Activated CD8-positive, alpha-beta memory T cell treated with anti-CD3 and anti-CD28 coated beads, Interleukin-2, amount 50 U/mL, for 48 hours (primary cell): ENCODE data around the gene EBLN1.

Experiments
- DNase-seq: peaks from one replicate; pipeline ENCODE4 v3.0.0-alpha.2; 2020

The EBLN1 gene

GRCh38 chr10:22217842-22218241, at the start of gene EBLN1:
Gene EBLN1 (minus strand): TSS chr10:22218015. CDS start chr10:22209983, 8,032 bp downstream.
- DNase-seq: no peak

- DNase-seq: no peak
Observed at GRCh38 chr10:22265839-22266537, 48.2 kb upstream of the EBLN1 start.

GRCh38 chr10:22263106-22263505, 45.3 kb upstream of the EBLN1 start:
- no peak for DNase-seq

GRCh38 chr10:22259280-22259679, 41.5 kb upstream of the EBLN1 start:
- DNase-seq: no peak

- no peak for DNase-seq
Observed at GRCh38 chr10:22258471-22258870, 40.7 kb upstream of the EBLN1 start.

GRCh38 chr10:22253580-22253882, 35.7 kb upstream of the EBLN1 start:
- DNase-seq: no peak

GRCh38 chr10:22252801-22253579, 35.2 kb upstream of the EBLN1 start:
- DNase-seq: peak; percentile 83

- DNase-seq: no peak
Observed at GRCh38 chr10:22252224-22252800, 34.5 kb upstream of the EBLN1 start.

- peak; percentile 77 for DNase-seq
Observed at GRCh38 chr10:22251751-22252223, 34.0 kb upstream of the EBLN1 start.

- DNase-seq: no peak
Observed at GRCh38 chr10:22250897-22251660, 33.3 kb upstream of the EBLN1 start.

GRCh38 chr10:22247636-22248035, 29.8 kb upstream of the EBLN1 start:
- DNase-seq: no peak

- no peak for DNase-seq
Observed at GRCh38 chr10:22246680-22247391, 29.0 kb upstream of the EBLN1 start.

GRCh38 chr10:22245567-22245966, 27.8 kb upstream of the EBLN1 start:
- DNase-seq: no peak

- DNase-seq: no peak
Observed at GRCh38 chr10:22244855-22245254, 27.0 kb upstream of the EBLN1 start.

GRCh38 chr10:22244001-22244400, 26.2 kb upstream of the EBLN1 start:
- DNase-seq: no peak

GRCh38 chr10:22243321-22243720, 25.5 kb upstream of the EBLN1 start:
- DNase-seq: no peak

- DNase-seq: no peak
Observed at GRCh38 chr10:22231260-22231659, 13.4 kb upstream of the EBLN1 start.

- no peak for DNase-seq
Observed at GRCh38 chr10:22230158-22230833, 12.5 kb upstream of the EBLN1 start.

GRCh38 chr10:22229802-22230157, 12.0 kb upstream of the EBLN1 start:
- DNase-seq: no peak

- peak; percentile 96 for DNase-seq
Observed at GRCh38 chr10:22228943-22229801, 11.4 kb upstream of the EBLN1 start.
